ENCODE results near the gene RECQL.
A peak's percentile ranks its signal among the peaks of the same experiment; 100 is the strongest.

The RECQL gene

DNA sequence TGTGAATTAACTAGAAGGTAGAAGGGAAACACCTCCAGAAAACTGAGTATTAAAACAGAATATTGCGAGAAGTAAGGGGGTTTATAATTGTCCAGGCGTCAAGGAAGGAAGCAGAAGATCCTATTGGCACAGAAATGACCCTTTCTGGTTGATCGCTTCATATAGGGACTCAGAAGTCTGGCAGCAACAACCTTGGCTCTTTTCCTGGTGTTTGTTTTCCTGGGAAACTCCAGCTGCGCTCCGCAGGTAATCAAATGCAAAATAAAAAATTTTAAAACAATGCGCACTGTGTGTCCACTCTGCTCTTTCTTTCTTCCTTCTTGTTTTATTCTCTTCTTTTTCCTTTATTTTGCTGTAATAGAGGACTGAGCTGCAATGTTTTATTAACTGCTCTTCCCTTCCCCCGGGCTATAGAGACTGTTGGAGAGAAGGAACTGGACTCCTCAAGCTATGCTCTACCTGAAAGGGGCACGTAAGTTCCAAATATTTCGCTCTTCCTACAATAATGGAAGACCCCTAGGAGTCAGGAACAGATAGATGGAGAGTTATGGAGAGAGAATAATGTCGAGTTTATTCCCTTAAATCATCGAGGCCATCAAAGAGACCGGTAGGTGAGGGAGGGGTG lies 25.4 kb upstream of the RECQL start:
- Histone ChIP-seq H2AFZ (ENCODE audit: low read length) (no peak overlapping the region), H3K9ac (ENCODE audit: low read length) (no peak overlapping the region), H3K4me2 (ENCODE audit: low read length) (peak overlapping the region; percentile 69)

DNA sequence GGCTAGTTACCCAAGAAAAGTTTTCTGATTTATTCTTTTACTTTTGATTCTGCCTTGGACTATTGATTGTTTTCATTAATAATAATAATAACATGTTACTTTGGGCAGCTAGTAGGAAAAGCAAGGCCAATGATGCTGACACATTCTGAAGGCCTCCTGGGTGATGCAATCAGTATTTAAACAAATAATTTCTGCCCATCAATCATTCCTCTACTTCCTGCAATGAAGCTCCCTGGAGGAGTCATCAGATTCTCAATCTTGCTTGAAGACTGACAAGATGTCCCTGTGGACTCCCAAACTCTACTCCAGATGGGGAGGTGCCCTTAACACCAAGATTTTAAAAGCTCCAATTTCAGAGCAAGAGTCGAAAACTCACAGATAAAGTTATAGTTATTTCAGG lies 24.6 kb upstream of the RECQL start, which contains the start of gene SPX:
Gene SPX, plus strand, starts transcription at position 244 of the 400 bp plus-strand sequence. CDS start 177 bp downstream, outside the sequence.
- no peaks in the 10 kb centered on the region; the same call in 1 of the 2 replicates for H4K20me1 ChIP-seq (ENCODE audit: insufficient read depth, low read length)
- no peaks in the 10 kb centered on the region for H3F3A ChIP-seq (ENCODE audit: insufficient read depth, low read length)
- no peaks in the 10 kb centered on the region for H3K79me2 ChIP-seq (ENCODE audit: insufficient read depth, low read length)
- H3K9me3 ChIP-seq (ENCODE audit: low read length): no peaks in the 10 kb centered on the region
- H3K9me2 ChIP-seq (ENCODE audit: low read depth, low read length): no peaks in the 10 kb centered on the region
- peaks cover 17% of the 10 kb centered on the region for H3K4me1 ChIP-seq (ENCODE audit: insufficient read depth, low read length, severe bottlenecking)
- H3K9ac ChIP-seq (ENCODE audit: low read length): no peak within 1 kb of the TSS
- no peaks in the 10 kb centered on the region for H3K27me3 ChIP-seq (ENCODE audit: insufficient read depth, low read length)
- peak within 1 kb of the TSS; percentile 61 for H3K4me3 ChIP-seq (ENCODE audit: low read depth, low read length, poor library complexity, severe bottlenecking)
- no peak within 1 kb of the TSS for H3K27ac ChIP-seq (ENCODE audit: low read depth, low read length, poor library complexity, severe bottlenecking)
- no peaks in the 10 kb centered on the region for H3K36me3 ChIP-seq (ENCODE audit: insufficient read depth, low read length)
- peak within 1 kb of the TSS; percentile 69 for H3K4me2 ChIP-seq (ENCODE audit: low read length)
- TF ChIP-seq, protein P1, sequence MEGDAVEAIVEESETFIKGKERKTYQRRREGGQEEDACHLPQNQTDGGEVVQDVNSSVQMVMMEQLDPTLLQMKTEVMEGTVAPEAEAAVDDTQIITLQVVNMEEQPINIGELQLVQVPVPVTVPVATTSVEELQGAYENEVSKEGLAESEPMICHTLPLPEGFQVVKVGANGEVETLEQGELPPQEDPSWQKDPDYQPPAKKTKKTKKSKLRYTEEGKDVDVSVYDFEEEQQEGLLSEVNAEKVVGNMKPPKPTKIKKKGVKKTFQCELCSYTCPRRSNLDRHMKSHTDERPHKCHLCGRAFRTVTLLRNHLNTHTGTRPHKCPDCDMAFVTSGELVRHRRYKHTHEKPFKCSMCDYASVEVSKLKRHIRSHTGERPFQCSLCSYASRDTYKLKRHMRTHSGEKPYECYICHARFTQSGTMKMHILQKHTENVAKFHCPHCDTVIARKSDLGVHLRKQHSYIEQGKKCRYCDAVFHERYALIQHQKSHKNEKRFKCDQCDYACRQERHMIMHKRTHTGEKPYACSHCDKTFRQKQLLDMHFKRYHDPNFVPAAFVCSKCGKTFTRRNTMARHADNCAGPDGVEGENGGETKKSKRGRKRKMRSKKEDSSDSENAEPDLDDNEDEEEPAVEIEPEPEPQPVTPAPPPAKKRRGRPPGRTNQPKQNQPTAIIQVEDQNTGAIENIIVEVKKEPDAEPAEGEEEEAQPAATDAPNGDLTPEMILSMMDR (IDR thresholded peaks at IDR 0.05; ENCODE audit: low read length): no peak
- TF ChIP-seq EZH2 (IDR thresholded peaks at IDR 0.05; ENCODE audit: borderline replicate concordance, low read length): no peak
- no peak within 1 kb of the TSS for H2AFZ ChIP-seq (ENCODE audit: low read length)

More for the DNA sequence above, 25.4 kb upstream of the RECQL start:
- no peaks in the 10 kb centered on the region for H3K36me3 ChIP-seq (ENCODE audit: insufficient read depth, low read length)
- H3K27me3 ChIP-seq (ENCODE audit: insufficient read depth, low read length): no peaks in the 10 kb centered on the region
- no peak for TF ChIP-seq EZH2 (IDR thresholded peaks at IDR 0.05; ENCODE audit: borderline replicate concordance, low read length)
- TF ChIP-seq, protein P1 (IDR thresholded peaks at IDR 0.05; ENCODE audit: low read length): no peak
- no peaks in the 10 kb centered on the region for H3K9me3 ChIP-seq (ENCODE audit: low read length)
- H3K9me2 ChIP-seq (ENCODE audit: low read depth, low read length): no peaks in the 10 kb centered on the region
- no peaks in the 10 kb centered on the region for H3K79me2 ChIP-seq (ENCODE audit: insufficient read depth, low read length)
- peaks cover 17% of the 10 kb centered on the region for H3K4me1 ChIP-seq (ENCODE audit: insufficient read depth, low read length, severe bottlenecking)
- H3K4me3 ChIP-seq (ENCODE audit: low read depth, low read length, poor library complexity, severe bottlenecking): peak overlapping the region; percentile 61
- H3K27ac ChIP-seq (ENCODE audit: low read depth, low read length, poor library complexity, severe bottlenecking): no peak overlapping the region
- H4K20me1 ChIP-seq (ENCODE audit: insufficient read depth, low read length): no peaks in the 10 kb centered on the region; the same call in 1 of the 2 replicates
- H3F3A ChIP-seq (ENCODE audit: insufficient read depth, low read length): no peaks in the 10 kb centered on the region

DNA sequence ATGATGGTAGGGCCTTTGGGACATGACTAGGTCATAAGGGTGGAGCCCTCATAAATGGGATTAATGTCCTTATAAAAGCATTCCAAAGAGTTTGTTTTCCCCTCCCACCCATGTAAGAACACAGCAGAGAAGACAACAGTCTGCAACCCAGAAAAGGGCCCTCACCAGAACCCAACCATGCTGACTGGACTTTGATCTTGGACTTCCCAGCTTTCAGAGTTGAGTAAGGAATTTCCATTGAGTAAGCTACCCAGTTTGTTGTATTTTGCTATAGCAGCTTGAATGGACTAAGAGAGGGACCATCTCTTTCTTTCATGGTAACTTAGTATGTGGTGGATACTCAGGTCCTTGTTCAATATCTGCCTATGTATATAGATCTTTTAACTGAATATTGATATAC lies 21.7 kb upstream of the RECQL start:
- Histone ChIP-seq H3K9ac (ENCODE audit: low read length) (no peak overlapping the region), H3F3A (ENCODE audit: insufficient read depth, low read length) (no peaks in the 10 kb centered on the region), H3K36me3 (ENCODE audit: insufficient read depth, low read length) (no peaks in the 10 kb centered on the region), H3K4me1 (ENCODE audit: insufficient read depth, low read length, severe bottlenecking) (peaks cover 3% of the 10 kb centered on the region), H2AFZ (ENCODE audit: low read length) (no peak overlapping the region), H3K9me2 (ENCODE audit: low read depth, low read length) (no peaks in the 10 kb centered on the region), H3K4me2 (ENCODE audit: low read length) (no peak overlapping the region), H3K4me3 (ENCODE audit: low read depth, low read length, poor library complexity, severe bottlenecking) (no peak overlapping the region), H3K79me2 (ENCODE audit: insufficient read depth, low read length) (no peaks in the 10 kb centered on the region), H3K27ac (ENCODE audit: low read depth, low read length, poor library complexity, severe bottlenecking) (no peak overlapping the region), H3K9me3 (ENCODE audit: low read length) (no peaks in the 10 kb centered on the region), H4K20me1 (ENCODE audit: insufficient read depth, low read length) (no peaks in the 10 kb centered on the region), H3K27me3 (ENCODE audit: insufficient read depth, low read length) (no peaks in the 10 kb centered on the region)
- TF ChIP-seq EZH2 (IDR thresholded peaks at IDR 0.05; ENCODE audit: borderline replicate concordance, low read length): no peak
- TF ChIP-seq, protein P1 (IDR thresholded peaks at IDR 0.05; ENCODE audit: low read length): no peak
